GM12878 (cell line): ENCODE results near the gene PPIC. TPM values are rescaled to one million over a fixed set of nuclear protein-coding genes. Genes with fewer than 3 reads are reported as not detected.
A peak's percentile ranks its signal among the peaks of the same experiment; 100 is the strongest.

ENCODE experiments used
- ATAC-seq: fragments of 200-7000 bp; cut with Tn5 transposase; 3 replicates; pipeline ENCODE4 v1.9.1; 2020; ENCODE audit warnings: mild to moderate bottlenecking, moderate library complexity
- BruUV-seq: library from RNA; stranded (reverse); fragments of 400-500 nt; replicated peaks from 2 replicates; lab custom pipeline; 2021; lab: Mats Ljungman, UMichigan
- CTCF ChIA-PET: fragments of 300-600 bp; sonication (Branson Sonifier 250); formaldehyde crosslinking; extraction: SDS; loops from one replicate; lab custom pipeline; 2021; ENCODE audit warnings: inconsistent platforms; lab: Yijun Ruan, JAX
- POLR2A ChIA-PET: fragments of 350-600 bp; formaldehyde crosslinking; extraction: SDS; loops from one replicate; lab custom pipeline; 2021; ENCODE audit warnings: inconsistent platforms; lab: Charles Lee
- RAD21 ChIA-PET: fragments of 300-600 bp; sonication (Branson Sonifier 250); formaldehyde crosslinking; loops from one replicate; lab custom pipeline; 2023; ENCODE audit warnings: antibody characterized with exemption; ENCODE audit not compliant: unreplicated experiment; lab: Charles Lee
- SMC1A ChIA-PET: fragments of 300-600 bp; sonication (Branson Sonifier 250); formaldehyde crosslinking; loops from one replicate; lab custom pipeline; 2023; ENCODE audit not compliant: unreplicated experiment, uncharacterized antibody; lab: Charles Lee
- DNase-seq: peaks from one replicate; pipeline ENCODE4 v3.0.0-alpha.2; 2011; ENCODE audit warnings: low read depth, low spot score
- FAIRE-seq: peaks from 3 replicates; lab custom pipeline; 2011; peaks lifted over from hg19 to GRCh38; lab: Jason Lieb, UNC
- H2AFZ ChIP-seq: 2 replicates; pipeline ENCODE4 v1.6.0; 2011; ENCODE audit warnings: low read depth, low read length, control low read depth; ENCODE audit not compliant: control insufficient read depth
- H3K27ac ChIP-seq: 2 replicates; pipeline ENCODE4 v1.5.1; 2011; ENCODE audit warnings: control low read depth; ENCODE audit not compliant: control insufficient read depth, insufficient read depth
- H3K27me3 ChIP-seq, 2 experiments: replicated peaks in 1 of 2; 2 replicates each; pipeline versions ENCODE4 v1.6.0 to v1.6.1; 2011; ENCODE audit warnings: low read length in 1 of 2; ENCODE audit not compliant: control insufficient read depth in 2 of 2, insufficient read depth in 2 of 2
- H3K36me3 ChIP-seq, 2 experiments: 2 replicates each; pipeline ENCODE4 v1.5.1; 2011; ENCODE audit warnings: low read length in 1 of 2; ENCODE audit not compliant: control insufficient read depth in 2 of 2, insufficient read depth in 2 of 2
- H3K4me1 ChIP-seq: 2 replicates; pipeline ENCODE4 v1.6.1; 2011; ENCODE audit warnings: mild to moderate bottlenecking, low read length, moderate library complexity, mixed read lengths; ENCODE audit not compliant: control insufficient read depth, insufficient read depth
- H3K4me2 ChIP-seq: 2 replicates; pipeline ENCODE4 v1.6.0; 2011; ENCODE audit warnings: control low read depth; ENCODE audit not compliant: control insufficient read depth, insufficient read depth
- H3K4me3 ChIP-seq: fragments of 200-600 bp; sonication (generic); 2 replicates; pipeline ENCODE4 v1.5.1; 2016
- H3K79me2 ChIP-seq: 2 replicates; pipeline ENCODE4 v1.6.0; 2011; ENCODE audit warnings: low read length; ENCODE audit not compliant: control insufficient read depth, insufficient read depth
- H3K9ac ChIP-seq: 2 replicates; pipeline ENCODE4 v1.8.0; 2011; ENCODE audit warnings: low read length, control low read depth, mixed read lengths; ENCODE audit not compliant: control insufficient read depth, insufficient read depth
- H3K9me3 ChIP-seq: replicated peaks from 3 replicates; pipeline ENCODE4 v1.5.1; 2011; ENCODE audit warnings: mild to moderate bottlenecking, low read length; ENCODE audit not compliant: control insufficient read depth, insufficient read depth
- H4K20me1 ChIP-seq: 2 replicates; pipeline ENCODE4 v1.6.0; 2011; ENCODE audit not compliant: control insufficient read depth, insufficient read depth
- BCL3 ChIP-seq: IDR thresholded peaks from 2 replicates; pipeline ENCODE4 v1.6.1; 2011; ENCODE audit warnings: borderline replicate concordance, low read depth, mild to moderate bottlenecking, moderate library complexity, low read length; ENCODE audit not compliant: insufficient read depth, poor library complexity, severe bottlenecking
- BMI1 ChIP-seq: fragments of 450-650 bp; IDR thresholded peaks from 2 replicates; pipeline ENCODE4 v1.6.1; 2016; ENCODE audit warnings: mild to moderate bottlenecking, moderate library complexity, borderline replicate concordance
- BRCA1 ChIP-seq: IDR thresholded peaks from 2 replicates; pipeline ENCODE4 v1.6.1; 2011; ENCODE audit warnings: low read depth, low read length, improper control_type of control experiment
- IKZF1 ChIP-seq: fragments of 450-650 bp; conservative IDR thresholded peaks from 2 replicates; pipeline ENCODE4 v1.6.1; 2017; ENCODE audit warnings: antibody characterized with exemption, mild to moderate bottlenecking
- KDM1A ChIP-seq: fragments of 200-600 bp; sonication (generic); IDR thresholded peaks from 2 replicates; pipeline ENCODE4 v1.6.1; 2016; ENCODE audit warnings: borderline replicate concordance
- MLLT1 ChIP-seq: fragments of 450-650 bp; IDR thresholded peaks from 2 replicates; pipeline ENCODE4 v1.6.1; 2016; ENCODE audit warnings: mild to moderate bottlenecking
- NR2C2 ChIP-seq: IDR thresholded peaks from 2 replicates; pipeline ENCODE4 v1.6.1; 2011; ENCODE audit warnings: borderline replicate concordance, low read depth; ENCODE audit not compliant: control insufficient read depth, insufficient read length
- PAX8 ChIP-seq: fragments of 450-650 bp; IDR thresholded peaks from 2 replicates; pipeline ENCODE4 v1.6.1; 2017; ENCODE audit warnings: mild to moderate bottlenecking, moderate library complexity
- PKNOX1 ChIP-seq: fragments of 450-650 bp; IDR thresholded peaks from 2 replicates; pipeline ENCODE4 v1.6.1; 2016; ENCODE audit warnings: mild to moderate bottlenecking
- SIN3A ChIP-seq: IDR thresholded peaks from 2 replicates; pipeline ENCODE4 v1.6.1; 2012; ENCODE audit warnings: low read depth, low read length, improper control_type of control experiment
- SMAD5 ChIP-seq: IDR thresholded peaks from 2 replicates; pipeline ENCODE4 v1.6.1; 2016; ENCODE audit warnings: antibody characterized with exemption, low read depth
- SMARCA5 ChIP-seq: fragments of 450-650 bp; IDR thresholded peaks from 2 replicates; pipeline ENCODE4 v1.6.1; 2017; ENCODE audit warnings: mild to moderate bottlenecking
- USF1 ChIP-seq: IDR thresholded peaks from 2 replicates; pipeline ENCODE4 v1.6.1; 2011; ENCODE audit warnings: borderline replicate concordance, low read depth, mild to moderate bottlenecking, moderate library complexity, mixed read lengths, low read length; ENCODE audit not compliant: insufficient read depth; ENCODE audit errors: extremely low read length
- ZNF274 ChIP-seq: IDR thresholded peaks from one replicate; pipeline ENCODE4 v1.8.0; 2011; ENCODE audit not compliant: insufficient read length, insufficient read depth
- WGBS: methylation state at CpG from one replicate; pipeline ENCODE4 v1.1.6; 2016; ENCODE audit warnings: low lambda C conversion rate; ENCODE audit not compliant: insufficient replicate concordance, insufficient coverage; ENCODE audit errors: missing lambda C conversion rate; 5-methylcytosine and 5-hydroxymethylcytosine counted together
- in situ Hi-C: fragments of 300-500 bp; cut with MboI; formaldehyde crosslinking; loops from 9 replicates; pipeline ENCODE4 v1.14.3; 2018; ENCODE audit warnings: mixed read lengths
- intact Hi-C: fragments of 100-400 bp; cut with micrococcal nuclease; formaldehyde crosslinking; loops from one replicate; pipeline ENCODE4 v1.14.2; 2022; ENCODE audit not compliant: unreplicated experiment
- polyA plus RNA-seq, 11 experiments: library from polyadenylated mRNA; depleted of rRNA in 4 of 11; unstranded in 6 of 11; stranded (reverse) in 5 of 11; fragments of >200 nt; fragmentation: Nextera tagmentation in 4 of 11; fragmentation: Illumina TruSeq in 1 of 11; extraction: Ambion mirVana in 4 of 11; extraction: Trizol in 1 of 11; gene quantifications; 1 replicate in 1 of 11; 2 replicates in 10 of 11; pipeline versions ENCODE4 v1.2.1 to v1.2.3, GENCODE V29; 2011 to 2016; ENCODE audit warnings: inconsistent platforms in 2 of 11, missing spikeins in 2 of 11, low read depth in 1 of 11
- total RNA-seq, 4 experiments: library from RNA; depleted of rRNA in 3 of 4; stranded (reverse); fragments of >200 nt in 3 of 4; fragmentation: Illumina TruSeq in 1 of 4; extraction: Trizol in 1 of 4; gene quantifications; 2 replicates each; pipeline versions ENCODE4 v1.2.1 to v1.2.3, GENCODE V29; 2013 to 2021

The PPIC gene
- total and polyA plus RNA-seq, 10 of the 15 experiments (the other 5 are each of a cell fraction or from before 2014, with no cell fraction given) = 0.12 to 0.21 TPM; not detected in 8

GRCh38 chr5:123039673-123040072 is 3.1 kb upstream of the PPIC start:
- peaks cover 3% of the 10 kb centered on the region; the same call in 1 of the 2 replicates for H3K4me1 ChIP-seq
- no peaks in the 10 kb centered on the region for H3K9me3 ChIP-seq
- no peak for FAIRE-seq
- no peaks in the 10 kb centered on the region for H4K20me1 ChIP-seq
- no peak overlapping the region for H3K4me3 ChIP-seq
- ChIA-PET SMC1A (interaction anchor here (0.6 to 1.3 kb wide), 2 partner anchors 18 to 845 kb away, joined by 3 to 4 read pairs; no protein-coding TSS in a partner anchor), POLR2A (no interaction called here), CTCF (no interaction called here), RAD21 (no interaction called here)
- in situ Hi-C loops = no loop called here
- no peaks in the 10 kb centered on the region for H3K79me2 ChIP-seq
- ATAC-seq = no peak
- peaks cover 4 to 17% of the 10 kb centered on the region in 2 experiments for H3K27me3 ChIP-seq
- TF ChIP-seq BRCA1 (no peak), ZNF274 (no peak), BMI1 (no peak), BCL3 (no peak), IKZF1 (no peak), SIN3A (no peak), KDM1A (no peak), PAX8 (no peak)
- no peak overlapping the region for H3K4me2 ChIP-seq
- no peaks in the 10 kb centered on the region for H3K36me3 ChIP-seq
- intact Hi-C loops = no loop called here
- no peak for DNase-seq
- no peak overlapping the region for H3K9ac ChIP-seq
- no TSS peak for BruUV-seq
- H2AFZ ChIP-seq = no peak overlapping the region
- no peak overlapping the region for H3K27ac ChIP-seq

- Histone ChIP-seq H2AFZ (peak overlapping the region; percentile 72), H4K20me1 (no peaks in the 10 kb centered on the region), H3K27ac (no peak overlapping the region), H3K4me1 (peaks cover 3% of the 10 kb centered on the region; the same call in 1 of the 2 replicates), H3K27me3 (peaks cover 4 to 18% of the 10 kb centered on the region in 2 experiments), H3K9ac (no peak overlapping the region), H3K79me2 (no peaks in the 10 kb centered on the region), H3K4me3 (peak overlapping the region; percentile 70), H3K36me3 (no peaks in the 10 kb centered on the region), H3K9me3 (no peaks in the 10 kb centered on the region), H3K4me2 (peak overlapping the region; percentile 81; the same call in 1 of the 2 replicates)
- ChIA-PET SMC1A (no interaction called here), CTCF (no interaction called here), POLR2A (no interaction called here), RAD21 (no interaction called here)
- ATAC-seq = no peak
- in situ Hi-C loops (no loop called here), intact Hi-C loops (no loop called here)
- FAIRE-seq = no peak
- 22% methylated on average over 11 of the region's 11 CpGs for WGBS
- no TSS peak for BruUV-seq
- no peak for DNase-seq
- TF ChIP-seq PKNOX1 = no peak
- TF ChIP-seq IKZF1 = no peak
- TF ChIP-seq USF1 = no peak
- no peak for TF ChIP-seq MLLT1
- no peak for TF ChIP-seq SMARCA5
- TF ChIP-seq SMAD5 = no peak
- TF ChIP-seq NR2C2 = no peak
Observed at GRCh38 chr5:123037104-123037418, 536 bp upstream of the PPIC start.
